ENCODE data around the gene GGT5. TPM values are rescaled to one million over a fixed set of nuclear protein-coding genes. Genes with fewer than 3 reads are reported as not detected.
"Not testable (repeated sequence)": the region's sequence is repeated elsewhere in the genome, so short reads cannot be mapped to it uniquely, and the experiment has no call there.

Gene GGT5
- total RNA-seq, 4 donors from 2014 or later: 26.3 to 38.9 (median 34.7) TPM

GRCh38 chr22:24214467-24215285, 30.2 kb downstream of the GGT5 start:
- Histone ChIP-seq H3K36me3 (peaks cover 0 to 6% of the 10 kb centered on the region in 2 donors), H3K9me3 (no peaks in the 10 kb centered on the region), H3K4me1 (no peaks in the 10 kb centered on the region), H3K27me3 (no peaks in the 10 kb centered on the region), H3K4me3 (no peak overlapping the region), H3K27ac (no peak overlapping the region)
- 80% methylated on average over 1 of the region's 12 CpGs; no CpG with 5 or more reads in 1 of the 2 donors for WGBS, 2 donors (ENCODE audit: low coverage in 1 of 2)
- no peak for ATAC-seq
- no peak for TF ChIP-seq POLR2AphosphoS5 (IDR thresholded peaks at IDR 0.05)
- no peak for TF ChIP-seq POLR2A (IDR thresholded peaks at IDR 0.05)
- TF ChIP-seq EP300 (IDR thresholded peaks at IDR 0.05): no peak
- TF ChIP-seq CTCF (IDR thresholded peaks at IDR 0.05): no peak

- not testable (repeated sequence) for H3K4me3 ChIP-seq, H3K9me3 ChIP-seq, H3K4me1 ChIP-seq, H3K27me3 ChIP-seq, ATAC-seq, H3K36me3 ChIP-seq, H3K27ac ChIP-seq
- WGBS, 2 donors (ENCODE audit: low coverage in 1 of 2): 50 to 84% methylated on average over 1 to 4 of the region's 9 CpGs
Measured at GRCh38 chr22:24213111-24213510, 31.8 kb downstream of the GGT5 start.

GRCh38 chr22:24211716-24212115, 33.2 kb downstream of the GGT5 start:
- peaks cover 0 to 20% (median 17%) of the 10 kb centered on the region in 3 donors for H3K4me1 ChIP-seq
- not testable (repeated sequence) for H3K36me3 ChIP-seq, H3K9me3 ChIP-seq, H3K27ac ChIP-seq, H3K4me3 ChIP-seq, ATAC-seq, H3K27me3 ChIP-seq
- 86 to 87% methylated on average over 4 to 5 of the region's 6 CpGs for WGBS, 2 donors (ENCODE audit: low coverage in 1 of 2)

- H3K4me3 ChIP-seq, H3K27ac ChIP-seq, ATAC-seq, H3K27me3 ChIP-seq, H3K9me3 ChIP-seq, H3K36me3 ChIP-seq: not testable (repeated sequence)
- peaks cover 0 to 24% (median 17%) of the 10 kb centered on the region in 3 donors for H3K4me1 ChIP-seq
- WGBS, 2 donors (ENCODE audit: low coverage in 1 of 2): 94% methylated on average over 2 to 8 of the region's 11 CpGs
Measured at GRCh38 chr22:24210409-24210808, 34.5 kb downstream of the GGT5 start.

GRCh38 chr22:24209687-24210086, 35.2 kb downstream of the GGT5 start:
- peaks cover 0 to 24% (median 17%) of the 10 kb centered on the region in 3 donors for H3K4me1 ChIP-seq
- no peaks in the 10 kb centered on the region for H3K27me3 ChIP-seq
- H3K4me3 ChIP-seq: no peak overlapping the region
- H3K27ac ChIP-seq: no peak overlapping the region
- H3K9me3 ChIP-seq: peaks cover 0 to 3% (median 0%) of the 10 kb centered on the region in 3 donors
- TF ChIP-seq POLR2A (IDR thresholded peaks at IDR 0.05): no peak
- TF ChIP-seq POLR2AphosphoS5 (IDR thresholded peaks at IDR 0.05): no peak
- TF ChIP-seq CTCF (IDR thresholded peaks at IDR 0.05): no peak
- TF ChIP-seq EP300 (IDR thresholded peaks at IDR 0.05): no peak
- 81 to 87% methylated on average over 4 of the region's 4 CpGs for WGBS, 2 donors (ENCODE audit: low coverage in 1 of 2)
- H3K36me3 ChIP-seq: no peaks in the 10 kb centered on the region
- no peak for ATAC-seq

- H3K9me3 ChIP-seq: peaks cover 0 to 4% (median 0%) of the 10 kb centered on the region in 3 donors
- TF ChIP-seq EP300 (IDR thresholded peaks at IDR 0.05) (no peak), CTCF (IDR thresholded peaks at IDR 0.05) (no peak), POLR2AphosphoS5 (IDR thresholded peaks at IDR 0.05) (no peak), POLR2A (IDR thresholded peaks at IDR 0.05) (no peak)
- peak overlapping the region in 2 of 4 donors; percentile 62 to 69 for H3K27ac ChIP-seq
- peaks cover 0 to 24% (median 17%) of the 10 kb centered on the region in 3 donors for H3K4me1 ChIP-seq
- ATAC-seq: no peak
- no peaks in the 10 kb centered on the region for H3K36me3 ChIP-seq
- no peak overlapping the region for H3K4me3 ChIP-seq
- no peaks in the 10 kb centered on the region for H3K27me3 ChIP-seq
- WGBS, 2 donors (ENCODE audit: low coverage in 1 of 2): 92 to 100% methylated on average over 1 to 3 of the region's 3 CpGs
Measured at GRCh38 chr22:24209016-24209415, 35.9 kb downstream of the GGT5 start.
